CD4-positive, alpha-beta T cell treated with Interleukin-15 for 1 hour (primary cell): ENCODE measurements around the gene HLCS.

Experiments used
- DNase-seq: peaks from one replicate; pipeline ENCODE4 v3.0.0-alpha.2; 2020

The HLCS gene

DNA sequence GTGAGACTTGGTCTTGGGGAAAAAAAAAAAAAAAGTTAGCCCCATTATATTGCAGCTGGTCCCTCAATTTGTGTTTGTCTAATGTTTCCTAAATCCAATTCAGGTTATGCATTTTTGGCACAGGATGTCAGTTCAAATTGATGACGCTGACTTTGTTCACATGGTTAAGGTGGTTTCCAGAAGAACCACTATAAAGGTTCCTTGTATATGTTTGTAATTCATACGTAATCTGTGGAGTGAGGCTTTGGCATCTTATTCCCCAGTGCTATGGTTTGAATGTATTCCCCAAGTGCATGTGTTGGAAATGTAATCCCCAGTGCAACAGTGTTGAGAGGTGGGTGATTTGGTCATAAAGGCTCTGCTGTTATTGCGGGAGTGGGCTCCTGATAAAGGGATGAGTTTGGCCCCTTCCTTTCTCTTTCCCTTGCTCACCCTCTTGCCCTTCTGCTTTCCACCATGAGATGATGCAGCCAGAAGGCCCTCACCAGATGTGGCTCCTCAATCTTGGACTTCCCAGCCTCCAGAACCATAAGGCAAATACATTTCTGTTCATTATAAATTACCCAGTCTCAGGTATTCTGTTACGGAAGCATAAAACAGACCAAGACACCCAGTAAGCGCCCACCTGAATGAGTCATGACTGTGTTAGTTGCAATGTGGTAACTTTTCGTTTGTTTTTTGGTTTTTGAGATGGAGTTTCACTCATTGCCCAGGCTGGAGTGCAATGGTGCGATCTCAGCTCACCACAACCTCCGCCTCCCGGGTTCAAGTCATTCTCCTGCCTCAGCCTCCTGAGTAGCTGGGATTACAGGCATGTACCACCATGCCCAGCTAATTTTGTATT, 19.5 kb upstream of the HLCS start:
- DNase-seq: no peak

DNA sequence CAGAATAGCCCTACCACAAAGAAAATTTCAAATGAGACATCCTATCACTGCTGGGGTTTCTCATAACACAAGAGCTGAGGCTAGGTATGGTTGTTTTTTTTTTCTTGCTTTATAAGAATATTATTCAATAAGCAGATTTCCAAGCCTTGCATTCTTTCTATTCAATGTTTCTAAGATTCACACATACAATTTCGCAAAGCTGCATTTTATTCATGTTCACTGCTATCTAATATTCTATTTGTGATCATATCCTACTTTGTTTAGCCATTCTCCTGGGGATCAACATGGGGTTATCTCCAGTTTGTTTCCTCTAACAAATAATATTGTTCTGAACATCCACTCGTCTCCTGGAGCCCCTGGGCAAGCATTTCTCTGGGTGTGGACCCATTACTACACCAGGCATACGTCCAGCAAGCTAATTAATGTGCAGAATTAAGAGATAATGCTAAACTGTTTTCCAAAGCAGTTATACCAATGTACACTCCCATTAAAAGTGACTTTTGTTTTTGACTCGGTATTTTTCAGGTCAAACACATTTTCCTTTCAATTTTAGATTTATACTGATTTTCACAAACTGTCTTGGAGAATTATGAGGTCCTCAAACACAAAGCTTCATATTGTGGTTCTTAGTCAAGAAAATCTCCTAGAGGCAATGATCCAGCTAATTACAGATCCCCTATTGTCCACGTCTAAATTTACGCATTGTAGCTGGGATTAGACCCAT, 15.7 kb upstream of the HLCS start:
- no peak for DNase-seq

- no peak for DNase-seq
Measured at GRCh38 chr21:36981049-36981391, 14.6 kb upstream of the HLCS start.

DNA sequence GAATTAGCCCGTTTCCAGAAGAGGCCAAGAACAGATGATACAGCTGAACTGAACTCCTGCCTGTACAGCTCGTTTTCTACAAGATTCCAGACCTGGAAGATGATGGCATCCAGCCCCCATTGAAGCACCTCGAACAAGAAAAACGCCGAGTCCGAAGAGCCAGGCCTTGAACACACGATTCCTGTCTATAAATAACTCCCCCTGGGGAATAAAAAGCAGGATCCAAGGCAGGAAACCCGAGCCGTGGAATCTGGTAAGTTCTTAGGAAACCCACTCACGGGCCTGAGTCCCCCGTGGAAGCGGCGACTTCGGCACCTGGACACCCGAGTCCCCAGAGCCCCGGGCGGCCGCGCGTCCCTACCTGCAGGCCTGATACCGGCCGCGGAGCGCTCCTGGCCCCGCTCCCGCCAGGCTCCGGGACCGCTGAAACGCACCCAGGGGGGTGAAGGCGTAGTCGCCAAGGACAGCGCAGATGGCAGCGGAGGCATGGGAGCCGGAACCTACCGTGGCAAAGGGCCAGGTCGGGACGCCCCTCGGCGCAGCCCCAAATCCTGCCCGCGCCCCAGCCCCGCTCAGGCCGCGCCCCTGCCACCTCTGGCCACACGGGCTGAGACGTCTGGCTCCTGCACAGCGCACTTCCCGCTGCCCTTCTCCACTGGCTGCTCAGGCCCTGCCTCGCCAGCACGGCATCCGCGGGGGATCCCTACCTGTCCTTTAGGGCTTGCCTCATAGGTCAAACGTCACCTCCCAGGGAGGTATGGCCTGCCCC, 14.0 kb upstream of the HLCS start:
- DNase-seq: no peak

GRCh38 chr21:36976882-36977651, 10.6 kb upstream of the HLCS start:
- DNase-seq: no peak

DNA sequence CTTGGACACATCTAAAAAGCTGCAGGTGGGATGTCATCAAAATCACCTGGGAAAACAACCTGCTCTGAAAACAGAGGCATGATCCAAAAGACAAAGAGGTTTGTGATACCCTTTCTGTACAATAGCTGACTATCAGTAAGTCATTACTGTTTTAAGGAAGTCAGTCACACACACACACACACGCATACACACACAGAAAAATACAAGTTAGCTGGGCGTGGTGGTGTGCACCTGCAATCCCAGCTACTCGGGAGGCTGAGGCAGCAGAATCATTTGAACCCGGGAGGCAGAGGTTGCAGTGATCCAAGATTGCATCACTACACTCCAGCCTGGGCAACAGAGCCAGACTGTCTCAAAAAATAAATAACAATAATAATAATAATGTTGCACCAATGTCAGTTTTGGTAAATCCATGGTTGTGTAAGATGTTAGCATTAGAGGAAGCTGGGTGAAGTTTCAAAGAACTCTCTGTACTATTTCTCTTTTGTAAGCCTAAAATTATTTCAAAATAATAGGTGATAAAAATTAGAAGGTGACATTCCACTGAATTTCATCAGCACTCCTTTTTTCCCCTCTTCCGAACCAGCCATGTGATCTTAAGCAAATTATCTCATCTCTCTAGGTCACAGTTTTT, 9.9 kb upstream of the HLCS start:
- no peak for DNase-seq

GRCh38 chr21:36974851-36975192, 8.4 kb upstream of the HLCS start:
- DNase-seq: no peak

DNA sequence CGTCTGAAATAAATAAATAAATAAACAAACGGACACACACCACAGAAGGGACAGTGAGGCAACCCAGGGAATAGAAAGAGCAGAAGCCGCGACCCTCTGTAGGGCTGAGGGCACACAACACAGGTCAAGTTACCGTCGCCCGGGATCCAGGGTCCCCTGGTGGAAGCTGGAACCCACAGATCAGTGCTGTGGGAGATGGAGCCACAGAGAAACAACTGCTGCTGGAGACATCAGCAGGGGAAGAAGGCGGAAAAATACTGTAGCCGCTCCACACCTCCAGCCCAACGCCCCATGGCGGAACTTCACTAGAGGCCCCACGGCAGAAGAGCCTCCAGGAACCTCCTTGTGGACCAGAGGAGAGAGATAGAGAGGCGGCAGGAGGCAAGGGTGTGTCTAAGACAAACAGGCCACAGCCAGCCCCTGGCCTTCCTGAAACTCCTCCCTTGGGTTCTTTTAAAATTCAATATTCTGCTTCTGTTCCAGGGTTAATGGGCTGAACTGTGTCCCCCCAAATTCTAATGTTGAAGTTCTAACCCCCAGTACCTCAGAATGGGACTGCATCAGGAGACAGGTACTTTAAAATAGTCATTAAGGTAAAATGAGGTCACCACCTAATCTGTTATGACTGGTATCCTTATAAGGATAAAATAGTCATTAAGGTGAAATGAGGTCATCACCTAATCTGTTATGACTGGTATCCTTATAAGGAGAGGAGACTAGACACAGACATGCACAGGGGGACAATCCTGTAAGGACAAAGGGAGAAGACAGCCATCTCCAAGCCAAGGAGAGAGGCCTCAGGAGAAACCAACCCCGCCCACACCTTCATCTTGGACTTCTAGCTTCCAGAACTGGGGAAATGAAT, 7.7 kb upstream of the HLCS start:
- no peak for DNase-seq

DNA sequence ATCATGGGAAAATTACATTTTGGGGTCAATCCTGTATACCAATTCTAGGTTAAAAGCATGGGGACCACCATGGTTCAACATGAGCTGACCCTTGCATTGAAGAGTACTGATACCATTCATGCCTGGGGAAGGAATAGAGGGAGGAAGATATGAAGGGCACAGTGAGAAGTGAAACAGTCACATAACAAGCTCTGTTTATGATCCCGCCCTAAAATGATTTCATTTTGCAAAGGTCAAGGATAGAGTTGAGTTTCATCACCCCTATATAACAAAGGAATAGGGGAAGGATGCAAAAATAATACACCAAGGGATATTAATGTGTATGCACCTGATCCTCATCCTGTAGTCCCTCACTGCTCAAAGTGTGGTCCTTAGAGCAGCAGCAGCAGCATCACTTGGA, 2.5 kb upstream of the HLCS start:
- DNase-seq: no peak

DNA sequence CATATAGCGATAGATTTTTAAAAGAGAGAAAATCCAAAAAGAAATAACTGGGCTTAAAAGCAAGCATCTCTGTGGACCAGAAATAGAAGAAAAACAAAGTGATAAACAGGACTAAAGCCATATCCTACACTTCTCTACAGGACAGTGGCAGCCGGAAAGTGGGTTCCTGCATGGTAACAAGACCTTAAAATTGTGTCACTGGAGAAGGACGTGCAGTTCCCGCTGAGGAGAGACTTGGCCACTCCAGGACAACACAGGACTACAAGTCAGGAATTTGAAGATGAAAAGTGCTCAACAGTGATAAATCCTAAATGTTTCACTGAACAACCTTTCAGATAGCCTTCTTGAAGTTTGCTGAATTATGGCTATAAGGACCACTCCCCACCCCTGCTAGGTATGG, 1.9 kb upstream of the HLCS start:
- DNase-seq: no peak

DNA sequence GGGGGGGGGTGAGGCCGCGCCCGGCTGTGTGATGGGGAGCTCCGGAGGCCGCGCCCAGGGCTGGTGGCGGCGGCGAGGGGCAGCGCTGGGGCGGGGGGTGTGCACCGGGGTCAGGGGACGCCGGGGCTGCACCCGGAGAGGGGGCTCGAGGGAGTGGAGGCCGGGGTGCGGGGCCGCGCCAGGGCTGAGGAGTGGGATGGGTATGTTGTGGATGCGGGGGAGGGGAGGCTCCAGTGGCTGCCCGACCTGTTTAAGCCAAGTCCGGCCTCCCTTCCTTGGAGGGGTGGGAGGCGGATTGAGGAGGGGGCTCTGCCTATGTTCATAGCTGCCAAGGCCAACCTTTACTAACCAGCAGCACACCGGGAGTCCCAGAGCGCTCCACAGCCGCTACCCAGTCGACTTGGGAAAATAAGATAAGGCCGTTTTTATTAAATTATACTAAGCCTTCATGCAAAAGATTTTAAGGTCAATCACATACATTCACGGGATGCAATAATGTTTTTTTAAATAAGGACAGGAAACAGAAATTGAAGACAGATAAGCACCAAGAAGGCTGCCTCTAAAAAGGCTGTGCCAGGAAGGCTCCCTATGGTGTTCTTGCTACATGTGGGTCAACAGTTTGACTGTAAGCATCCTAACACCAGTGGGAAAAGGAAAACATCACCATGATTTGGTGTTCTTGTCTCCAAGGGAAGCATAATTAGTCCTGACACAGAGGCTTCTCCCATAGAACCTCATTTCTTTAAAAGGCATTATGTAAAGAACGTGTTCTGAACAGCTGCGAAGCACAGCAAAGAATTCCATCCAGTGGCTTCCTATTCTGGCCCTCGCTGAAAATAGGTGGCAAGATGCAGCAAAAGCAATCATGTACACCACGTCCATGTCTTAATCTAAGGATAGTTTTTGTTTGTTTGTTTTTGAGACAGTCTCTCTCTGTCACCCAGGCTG, 626 bp upstream of the HLCS start:
- DNase-seq: no peak

DNA sequence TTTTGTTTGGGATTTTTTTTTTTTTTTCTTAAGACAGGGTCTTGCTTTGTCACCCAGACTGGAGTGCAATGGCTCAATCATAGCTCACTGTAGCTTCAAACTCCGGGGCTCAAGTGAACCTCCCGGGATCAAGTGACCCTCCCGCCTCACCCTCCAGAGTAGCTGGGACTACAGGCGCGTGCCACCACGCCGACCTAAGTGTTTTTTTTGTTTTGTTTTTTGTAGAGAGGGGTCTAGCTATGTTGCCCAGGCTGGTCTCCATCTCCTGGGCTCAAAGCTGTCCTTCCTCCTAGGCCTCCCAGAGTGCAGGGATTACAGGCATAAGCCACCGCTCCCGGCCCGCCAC, 776 bp downstream of the HLCS start:
- no peak for DNase-seq

DNA sequence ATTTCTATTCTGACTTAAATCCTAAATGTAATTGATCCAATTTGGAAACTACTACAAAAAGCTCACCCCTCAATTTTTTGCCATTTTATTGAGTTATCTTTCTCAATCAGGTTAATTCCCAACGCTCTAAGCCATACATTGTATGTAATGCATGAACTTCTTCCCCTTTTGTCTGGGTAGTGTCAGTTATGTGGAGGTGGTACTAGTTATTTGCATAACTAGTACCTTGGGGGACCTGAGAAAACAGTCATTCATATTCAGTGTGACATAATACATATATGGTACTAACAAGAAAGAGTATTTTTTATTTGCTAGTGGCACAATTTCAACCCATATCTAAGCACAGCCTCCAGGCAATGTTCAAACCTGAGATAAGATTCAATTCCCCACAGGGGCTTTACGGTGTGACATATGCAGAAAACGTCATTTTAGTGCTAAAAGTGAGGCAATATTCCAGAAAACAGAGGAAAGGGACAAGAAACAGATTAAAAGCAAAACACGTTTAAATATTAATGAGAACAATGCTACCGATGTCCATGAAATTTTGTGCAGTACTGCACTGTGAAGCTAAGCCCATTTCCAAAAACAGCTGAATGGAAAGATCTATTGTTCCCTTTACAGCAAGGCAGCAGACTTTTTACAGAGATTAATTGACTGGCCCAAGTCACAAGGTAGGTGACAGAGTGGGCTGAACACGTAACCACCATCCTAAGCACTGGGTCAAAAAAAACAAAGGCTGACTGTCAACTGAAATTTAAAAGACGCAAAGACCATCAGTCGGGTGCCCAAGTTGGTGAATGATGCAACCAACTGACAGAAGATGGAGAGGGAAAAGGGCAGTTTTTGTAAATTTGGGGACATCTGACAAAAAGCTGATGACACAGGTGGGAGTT, 1.4 kb downstream of the HLCS start:
- no peak for DNase-seq

DNA sequence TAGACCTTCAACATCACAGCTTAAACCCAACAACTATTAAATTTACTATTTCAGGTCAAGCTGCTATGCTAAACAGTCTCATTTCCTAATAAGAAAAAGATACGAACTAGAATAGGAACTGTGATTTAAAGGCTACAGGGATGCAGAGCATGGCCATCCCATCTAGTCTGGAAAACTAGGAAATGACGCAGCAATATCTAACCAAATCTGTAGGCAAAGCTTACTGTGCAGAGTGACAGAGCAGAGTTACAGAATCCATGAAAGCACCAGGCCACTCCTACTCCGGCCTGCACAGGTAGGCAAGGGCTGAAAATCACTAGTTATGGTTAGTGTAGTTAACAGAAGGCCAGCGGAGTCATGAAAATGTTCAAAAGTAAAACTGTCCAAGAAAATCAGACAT, 2.1 kb downstream of the HLCS start:
- DNase-seq: no peak

DNA sequence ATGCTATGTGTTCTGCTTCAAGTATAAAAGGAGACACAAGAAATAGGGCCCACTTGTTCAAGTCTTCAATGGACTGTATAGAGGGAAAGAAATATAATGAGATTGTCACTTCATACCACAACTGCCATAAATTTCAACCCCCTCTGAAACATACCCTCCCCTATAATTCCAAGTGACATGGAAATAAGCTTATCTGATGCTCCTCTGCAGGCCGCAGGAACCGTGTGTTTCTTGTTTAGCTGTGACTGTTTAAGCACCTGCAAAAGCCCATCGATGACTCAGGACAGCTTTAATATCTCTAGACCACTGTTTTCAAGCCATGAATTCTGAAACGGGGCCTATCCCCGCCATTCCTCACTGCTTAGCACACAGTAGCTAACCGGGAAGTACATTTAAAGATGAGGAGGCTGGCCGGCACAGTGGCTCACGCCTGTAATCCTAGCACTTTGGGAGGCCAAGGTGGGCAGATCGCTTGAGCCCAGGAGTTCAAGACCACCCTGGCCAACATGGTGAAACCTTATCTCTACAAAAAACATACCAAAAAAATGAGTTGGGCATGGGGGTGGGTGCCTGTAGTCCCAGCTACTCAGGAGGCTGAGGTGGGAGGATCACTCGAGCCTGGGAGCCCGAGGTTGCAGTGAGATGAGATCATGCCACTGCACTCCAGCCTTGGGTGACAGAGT, 4.2 kb downstream of the HLCS start:
- no peak for DNase-seq

- DNase-seq: no peak
Measured at GRCh38 chr21:36960676-36961284, 5.7 kb downstream of the HLCS start.

GRCh38 chr21:36959020-36959835, 7.2 kb downstream of the HLCS start:
- DNase-seq: no peak

DNA sequence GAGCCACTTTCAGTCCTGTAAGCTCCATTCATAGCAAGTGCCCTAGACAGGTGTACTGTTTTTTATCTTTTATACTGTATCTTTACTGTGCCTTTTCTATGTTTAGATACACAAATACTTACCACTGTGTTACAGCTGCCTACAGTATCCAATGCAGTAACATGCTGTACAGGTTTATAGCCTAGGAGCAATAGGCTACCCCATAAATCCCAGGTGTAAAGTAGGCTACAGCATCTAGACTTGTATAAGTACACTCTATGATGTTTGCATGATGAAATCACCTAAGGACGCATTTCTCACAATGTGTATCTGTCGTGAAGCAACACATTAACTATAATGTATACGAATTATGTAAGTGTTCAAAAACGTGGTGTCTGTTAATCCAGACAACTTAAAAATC, 10.7 kb downstream of the HLCS start:
- no peak for DNase-seq
